ENCODE measurements around the gene SYK. TPM values are rescaled to one million over a fixed set of nuclear protein-coding genes. Genes with fewer than 3 reads are reported as not detected.
"Not testable (repeated sequence)": the region's sequence is repeated elsewhere in the genome, so short reads cannot be mapped to it uniquely, and the experiment has no call there.

The SYK gene
- total RNA-seq, result 88.9 TPM
- long read RNA-seq, full-length matches to known transcripts, result 135 of 221 reads
- long read RNA-seq, partial matches to known transcripts, result 49 of 221 reads
- long read RNA-seq, other reads (novel, unspliced or antisense), result 37 of 221 reads

GRCh38 chr9:90801241-90801972, at the start of gene SYK:
Gene SYK (plus strand): TSS chr9:90801819. CDS start chr9:90843899, 42,080 bp downstream.
- H3K27me3 ChIP-seq (ENCODE audit: low read depth), result peaks cover 14% of the 10 kb centered on the region
- peak within 1 kb of the TSS; percentile 92 for H3K27ac ChIP-seq
- H3K4me3 ChIP-seq, result peak within 1 kb of the TSS; percentile 63
- DNase-seq (peak; percentile 89), ATAC-seq (peak; percentile 94 to 95)
- H3K9me3 ChIP-seq, result no peaks in the 10 kb centered on the region
- H3K4me1 ChIP-seq, result peaks cover 18% of the 10 kb centered on the region
- TF ChIP-seq, protein P1, sequence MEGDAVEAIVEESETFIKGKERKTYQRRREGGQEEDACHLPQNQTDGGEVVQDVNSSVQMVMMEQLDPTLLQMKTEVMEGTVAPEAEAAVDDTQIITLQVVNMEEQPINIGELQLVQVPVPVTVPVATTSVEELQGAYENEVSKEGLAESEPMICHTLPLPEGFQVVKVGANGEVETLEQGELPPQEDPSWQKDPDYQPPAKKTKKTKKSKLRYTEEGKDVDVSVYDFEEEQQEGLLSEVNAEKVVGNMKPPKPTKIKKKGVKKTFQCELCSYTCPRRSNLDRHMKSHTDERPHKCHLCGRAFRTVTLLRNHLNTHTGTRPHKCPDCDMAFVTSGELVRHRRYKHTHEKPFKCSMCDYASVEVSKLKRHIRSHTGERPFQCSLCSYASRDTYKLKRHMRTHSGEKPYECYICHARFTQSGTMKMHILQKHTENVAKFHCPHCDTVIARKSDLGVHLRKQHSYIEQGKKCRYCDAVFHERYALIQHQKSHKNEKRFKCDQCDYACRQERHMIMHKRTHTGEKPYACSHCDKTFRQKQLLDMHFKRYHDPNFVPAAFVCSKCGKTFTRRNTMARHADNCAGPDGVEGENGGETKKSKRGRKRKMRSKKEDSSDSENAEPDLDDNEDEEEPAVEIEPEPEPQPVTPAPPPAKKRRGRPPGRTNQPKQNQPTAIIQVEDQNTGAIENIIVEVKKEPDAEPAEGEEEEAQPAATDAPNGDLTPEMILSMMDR (IDR thresholded peaks at IDR 0.05), result no peak
- intact Hi-C loops (cut with DNase I), result no loop called here
- H3K36me3 ChIP-seq, result no peaks in the 10 kb centered on the region

DNA sequence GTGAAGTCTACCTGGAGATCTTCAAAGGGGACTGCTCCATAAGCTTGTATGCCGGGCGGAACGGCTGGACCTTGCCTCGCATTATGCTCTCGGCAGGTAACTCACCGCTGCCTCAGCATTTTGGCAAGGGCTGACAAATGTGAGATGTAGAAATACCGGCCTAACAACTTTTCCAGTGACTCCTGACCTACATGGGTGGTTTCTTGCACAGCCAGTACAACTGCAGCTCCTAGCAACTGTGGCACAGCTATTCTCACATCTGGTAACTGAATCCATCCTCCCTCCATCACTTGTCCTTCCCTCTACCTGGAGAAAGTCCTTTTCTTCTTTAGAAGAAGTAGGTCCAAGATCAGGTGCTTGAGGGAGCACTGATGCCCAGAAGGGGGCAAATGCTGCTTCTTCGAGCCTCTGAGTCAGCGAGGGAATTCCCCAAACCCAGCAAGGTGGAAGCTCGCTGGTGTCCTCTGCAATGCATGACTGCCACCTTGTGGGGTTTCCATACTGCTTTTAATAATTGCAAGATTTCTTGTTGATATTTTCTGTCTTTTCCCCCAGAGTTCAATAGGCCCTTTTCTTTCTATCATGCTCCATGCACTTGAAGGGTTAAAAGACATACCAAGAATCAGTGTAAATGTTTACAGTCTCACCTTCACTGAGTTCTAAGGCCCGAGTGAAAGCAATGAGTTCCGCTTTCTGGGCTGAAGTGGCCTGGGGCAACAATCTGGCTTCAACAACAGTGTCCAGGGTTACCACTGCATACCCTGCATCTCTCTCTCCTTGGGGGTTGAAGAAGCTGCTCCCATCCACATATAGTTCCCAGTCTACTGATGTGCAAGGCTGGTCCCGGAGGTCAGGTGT, 45.9 kb upstream of the SYK start:
- DNase-seq; intact Hi-C loops (cut with DNase I): not testable (repeated sequence)

GRCh38 chr9:90760577-90760976, 41.0 kb upstream of the SYK start:
- ATAC-seq; H3K36me3 ChIP-seq; H3K4me3 ChIP-seq; H3K27me3 ChIP-seq (ENCODE audit: low read depth); H3K4me1 ChIP-seq; H3K9me3 ChIP-seq; DNase-seq; intact Hi-C loops (cut with DNase I); H3K27ac ChIP-seq: not testable (repeated sequence)

More for the DNA sequence above, 45.9 kb upstream of the SYK start:
- H3K27ac ChIP-seq; H3K4me3 ChIP-seq; H3K4me1 ChIP-seq; H3K9me3 ChIP-seq; H3K27me3 ChIP-seq (ENCODE audit: low read depth); ATAC-seq; H3K36me3 ChIP-seq: not testable (repeated sequence)
- TF ChIP-seq, protein P1 (IDR thresholded peaks at IDR 0.05), result peak; percentile 56

GRCh38 chr9:90766731-90767130, 34.9 kb upstream of the SYK start:
- H3K27ac ChIP-seq, result no peak overlapping the region
- DNase-seq (no peak), ATAC-seq (no peak)
- no peaks in the 10 kb centered on the region for H3K4me1 ChIP-seq
- H3K4me3 ChIP-seq, result no peak overlapping the region
- TF ChIP-seq, protein P1 (IDR thresholded peaks at IDR 0.05), result no peak
- intact Hi-C loops (cut with DNase I), result no loop called here
- no peaks in the 10 kb centered on the region for H3K27me3 ChIP-seq (ENCODE audit: low read depth)
- H3K9me3 ChIP-seq, result no peaks in the 10 kb centered on the region
- no peaks in the 10 kb centered on the region for H3K36me3 ChIP-seq

DNA sequence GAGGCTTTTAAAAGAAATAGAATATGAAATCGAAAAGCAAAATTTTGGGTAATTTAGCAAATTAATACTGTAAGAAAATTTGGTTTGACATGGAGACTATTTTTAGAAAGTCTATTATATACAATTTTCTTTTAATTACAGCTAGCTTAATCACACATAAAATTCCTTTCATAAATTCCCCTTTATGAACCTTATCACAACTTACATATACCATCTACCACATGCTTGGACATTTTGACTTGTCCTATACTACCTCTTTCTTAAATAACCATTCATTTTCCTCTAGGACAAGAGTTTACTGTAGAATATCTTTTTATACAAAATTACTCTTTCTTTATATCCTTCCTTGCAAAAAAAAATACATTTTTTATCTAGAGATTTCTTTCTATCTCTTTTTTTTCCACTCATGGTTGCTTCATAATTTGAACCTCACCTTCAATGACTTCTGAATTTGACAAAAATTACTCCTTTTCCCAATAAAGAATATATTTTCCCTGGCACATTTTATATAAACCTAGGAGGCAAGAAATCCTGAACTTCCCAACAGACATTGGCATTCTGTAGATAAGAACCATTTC, 34.0 kb upstream of the SYK start:
- H3K4me1 ChIP-seq, result no peaks in the 10 kb centered on the region
- H3K27me3 ChIP-seq (ENCODE audit: low read depth), result no peaks in the 10 kb centered on the region
- H3K36me3 ChIP-seq, result no peaks in the 10 kb centered on the region
- TF ChIP-seq, protein P1 (IDR thresholded peaks at IDR 0.05), result no peak
- no peak overlapping the region for H3K27ac ChIP-seq
- DNase-seq, result no peak
- intact Hi-C loops (cut with DNase I), result no loop called here
- no peak for ATAC-seq
- H3K9me3 ChIP-seq, result no peaks in the 10 kb centered on the region
- H3K4me3 ChIP-seq, result no peak overlapping the region
